BLaER1 treated with 17β-estradiol and CSF1 and Interleukin-3, amounts not matched to agents 10 nM and 100 nM (cell line): ENCODE measurements around the gene ACTL8.

ENCODE experiments used
- H3K27ac ChIP-seq, 11 experiments: shearing (Covaris generic); formaldehyde crosslinking; 2 replicates each; pipeline ENCODE4 v1.8.1; 2022
- H3K27me3 ChIP-seq, 11 experiments: shearing (Covaris generic); formaldehyde crosslinking; 2 replicates each; pipeline ENCODE4 v1.8.1; 2022
- H3K36me3 ChIP-seq, 11 experiments: shearing (Covaris generic); formaldehyde crosslinking; 2 replicates each; pipeline ENCODE4 v1.8.1; 2022
- H3K4me1 ChIP-seq, 10 experiments: shearing (Covaris generic); formaldehyde crosslinking; 2 replicates each; pipeline ENCODE4 v1.8.1; 2022
- H3K4me2 ChIP-seq, 11 experiments: shearing (Covaris generic); formaldehyde crosslinking; 2 replicates each; pipeline ENCODE4 v1.8.1; 2022
- H3K4me3 ChIP-seq, 10 experiments: shearing (Covaris generic); formaldehyde crosslinking; 2 replicates each; pipeline ENCODE4 v1.8.1; 2022
- H3K9ac ChIP-seq, 11 experiments: shearing (Covaris generic); formaldehyde crosslinking; 2 replicates each; pipeline ENCODE4 v1.8.1; 2022
- H3K9me3 ChIP-seq, 11 experiments: shearing (Covaris generic); formaldehyde crosslinking; replicated peaks in 1 of 11; 2 replicates each; pipeline ENCODE4 v1.8.1; 2022
- H4K20me1 ChIP-seq, 11 experiments: shearing (Covaris generic); formaldehyde crosslinking; 2 replicates each; pipeline ENCODE4 v1.8.1; 2022
- Cebpa-rat ChIP-seq, 11 experiments: shearing (Covaris generic); IDR thresholded peaks; 2 replicates each; pipeline ENCODE4 v1.8.1; 2022

ACTL8 gene

GRCh38 chr1:17719874-17720273 lies 35.3 kb upstream of the ACTL8 start:
- Histone ChIP-seq H3K4me1 (peaks cover 0 to 9% (median 4%) of the 10 kb centered on the region in 10 experiments; a peak in 7 of 20 replicates), H3K9ac (no peak overlapping the region), H3K9me3 (no peaks in the 10 kb centered on the region), H3K27ac (peak overlapping the region in 1 of 11 experiments; percentile 13; a peak in 1 of 22 replicates), H3K4me3 (no peak overlapping the region), H3K4me2 (no peak overlapping the region; a peak in 1 of 22 replicates), H3K27me3 (no peaks in the 10 kb centered on the region), H3K36me3 (peaks cover 0 to 13% (median 0%) of the 10 kb centered on the region in 11 experiments; a peak in 5 of 22 replicates), H4K20me1 (no peaks in the 10 kb centered on the region; a peak in 1 of 22 replicates)
- TF ChIP-seq Cebpa-rat (IDR thresholded peaks at IDR 0.05), result no peak

- H4K20me1 ChIP-seq, result no peaks in the 10 kb centered on the region; a peak in 1 of 22 replicates
- H3K4me2 ChIP-seq, result no peak overlapping the region
- H3K4me3 ChIP-seq, result no peak overlapping the region
- H3K4me1 ChIP-seq, result peaks cover 0 to 11% (median under 1%) of the 10 kb centered on the region in 10 experiments; a peak in 7 of 20 replicates
- H3K36me3 ChIP-seq, result peaks cover 0 to 13% (median 0%) of the 10 kb centered on the region in 11 experiments; a peak in 5 of 22 replicates
- no peak overlapping the region for H3K9ac ChIP-seq
- no peaks in the 10 kb centered on the region for H3K27me3 ChIP-seq
- no peaks in the 10 kb centered on the region; a peak in 1 of 22 replicates for H3K9me3 ChIP-seq
- no peak for TF ChIP-seq Cebpa-rat (IDR thresholded peaks at IDR 0.05)
- no peak overlapping the region for H3K27ac ChIP-seq
Measured at GRCh38 chr1:17721444-17721843, 33.7 kb upstream of the ACTL8 start.

GRCh38 chr1:17723684-17724083 lies 31.4 kb upstream of the ACTL8 start:
- H3K9ac ChIP-seq, result no peak overlapping the region
- H4K20me1 ChIP-seq, result no peaks in the 10 kb centered on the region; a peak in 1 of 22 replicates
- no peak overlapping the region for H3K4me2 ChIP-seq
- H3K9me3 ChIP-seq, result peaks cover 16 to 19% (median 17%) of the 10 kb centered on the region in 11 experiments
- no peak overlapping the region for H3K4me3 ChIP-seq
- H3K36me3 ChIP-seq, result peaks cover 0 to 1% (median 0%) of the 10 kb centered on the region in 11 experiments; a peak in 2 of 22 replicates
- H3K4me1 ChIP-seq, result peaks cover 0 to 10% (median 0%) of the 10 kb centered on the region in 10 experiments; a peak in 5 of 20 replicates
- no peak overlapping the region for H3K27ac ChIP-seq
- TF ChIP-seq Cebpa-rat (IDR thresholded peaks at IDR 0.05), result no peak
- H3K27me3 ChIP-seq, result no peaks in the 10 kb centered on the region

GRCh38 chr1:17724150-17724549 lies 31.0 kb upstream of the ACTL8 start:
- Histone ChIP-seq H3K9me3 (peaks cover 20 to 24% (median 22%) of the 10 kb centered on the region in 11 experiments), H3K4me1 (peaks cover 0 to 10% (median 0%) of the 10 kb centered on the region in 10 experiments; a peak in 5 of 20 replicates), H3K27me3 (no peaks in the 10 kb centered on the region), H3K9ac (no peak overlapping the region), H3K27ac (no peak overlapping the region), H3K4me3 (no peak overlapping the region), H3K36me3 (no peaks in the 10 kb centered on the region; a peak in 1 of 22 replicates), H3K4me2 (no peak overlapping the region), H4K20me1 (no peaks in the 10 kb centered on the region; a peak in 1 of 22 replicates)
- no peak for TF ChIP-seq Cebpa-rat (IDR thresholded peaks at IDR 0.05)

- H4K20me1 ChIP-seq, result no peaks in the 10 kb centered on the region
- peaks cover 0 to 10% (median 0%) of the 10 kb centered on the region in 10 experiments; a peak in 5 of 20 replicates for H3K4me1 ChIP-seq
- no peaks in the 10 kb centered on the region; a peak in 1 of 22 replicates for H3K36me3 ChIP-seq
- no peak overlapping the region for H3K4me3 ChIP-seq
- H3K27me3 ChIP-seq, result no peaks in the 10 kb centered on the region
- H3K4me2 ChIP-seq, result peak overlapping the region in 3 of 11 experiments; percentile 7 to 26 (median 23); a peak in 3 of 22 replicates
- no peak for TF ChIP-seq Cebpa-rat (IDR thresholded peaks at IDR 0.05)
- H3K27ac ChIP-seq, result no peak overlapping the region
- H3K9ac ChIP-seq, result no peak overlapping the region
- H3K9me3 ChIP-seq, result peaks cover 22 to 29% (median 24%) of the 10 kb centered on the region in 11 experiments
Measured at GRCh38 chr1:17725084-17725719, 29.9 kb upstream of the ACTL8 start.

- Histone ChIP-seq H3K4me2 (peak overlapping the region in 3 of 11 experiments; percentile 7 to 26 (median 23); a peak in 3 of 22 replicates), H3K4me1 (peaks cover 0 to 12% (median 0%) of the 10 kb centered on the region in 10 experiments; a peak in 5 of 20 replicates)
Measured at GRCh38 chr1:17725811-17726582, 29.1 kb upstream of the ACTL8 start.

GRCh38 chr1:17728123-17728712 lies 26.9 kb upstream of the ACTL8 start:
- H4K20me1 ChIP-seq, result no peaks in the 10 kb centered on the region
- peaks cover 22 to 29% (median 24%) of the 10 kb centered on the region in 11 experiments for H3K9me3 ChIP-seq
- no peak overlapping the region for H3K27ac ChIP-seq
- no peak overlapping the region for H3K4me3 ChIP-seq
- no peak overlapping the region for H3K9ac ChIP-seq
- H3K27me3 ChIP-seq, result no peaks in the 10 kb centered on the region
- no peak for TF ChIP-seq Cebpa-rat (IDR thresholded peaks at IDR 0.05)
- H3K4me1 ChIP-seq, result peaks cover 0 to 32% (median 8%) of the 10 kb centered on the region in 10 experiments; a peak in 11 of 20 replicates
- no peaks in the 10 kb centered on the region; a peak in 1 of 22 replicates for H3K36me3 ChIP-seq
- H3K4me2 ChIP-seq, result no peak overlapping the region

More at GRCh38 chr1:17725811-17726582, 29.1 kb upstream of the ACTL8 start:
- peaks cover 22 to 29% (median 24%) of the 10 kb centered on the region in 11 experiments for H3K9me3 ChIP-seq
- H3K27me3 ChIP-seq, result no peaks in the 10 kb centered on the region
- no peaks in the 10 kb centered on the region for H4K20me1 ChIP-seq
- no peak overlapping the region for H3K27ac ChIP-seq
- no peaks in the 10 kb centered on the region; a peak in 1 of 22 replicates for H3K36me3 ChIP-seq
- no peak for TF ChIP-seq Cebpa-rat (IDR thresholded peaks at IDR 0.05)
- no peak overlapping the region for H3K9ac ChIP-seq
- H3K4me3 ChIP-seq, result no peak overlapping the region

- no peak overlapping the region for H3K9ac ChIP-seq
- no peak overlapping the region for H3K4me2 ChIP-seq
- peaks cover 0 to 32% (median 8%) of the 10 kb centered on the region in 10 experiments; a peak in 11 of 20 replicates for H3K4me1 ChIP-seq
- no peaks in the 10 kb centered on the region for H3K27me3 ChIP-seq
- H3K4me3 ChIP-seq, result no peak overlapping the region
- no peak overlapping the region for H3K27ac ChIP-seq
- no peaks in the 10 kb centered on the region; a peak in 1 of 22 replicates for H3K36me3 ChIP-seq
- no peaks in the 10 kb centered on the region for H4K20me1 ChIP-seq
- peaks cover 22 to 29% (median 24%) of the 10 kb centered on the region in 11 experiments for H3K9me3 ChIP-seq
- no peak for TF ChIP-seq Cebpa-rat (IDR thresholded peaks at IDR 0.05)
Measured at GRCh38 chr1:17729248-17729647, 25.9 kb upstream of the ACTL8 start.
